Ishikawa (cell line): ENCODE results near the gene HSD11B2.

Experiments used
- CEBPB ChIP-seq: IDR thresholded peaks from 2 replicates; pipeline ENCODE4 v1.6.1; 2012
- CREB1 ChIP-seq: IDR thresholded peaks from 2 replicates; pipeline ENCODE4 v1.6.1; 2012; ENCODE audit warnings: low read depth
- EGR1 ChIP-seq: IDR thresholded peaks from 2 replicates; pipeline ENCODE4 v1.6.1; 2012
- EP300 ChIP-seq: IDR thresholded peaks from 2 replicates; pipeline ENCODE4 v1.6.1; 2012; ENCODE audit warnings: borderline replicate concordance
- FOXM1 ChIP-seq: IDR thresholded peaks from 2 replicates; pipeline ENCODE4 v1.6.1; 2012; ENCODE audit warnings: low read depth, borderline replicate concordance
- MAX ChIP-seq: IDR thresholded peaks from 2 replicates; pipeline ENCODE4 v1.6.1; 2012
- NFIC ChIP-seq: IDR thresholded peaks from 2 replicates; pipeline ENCODE4 v1.6.1; 2012
- RAD21 ChIP-seq: IDR thresholded peaks from 2 replicates; pipeline ENCODE4 v1.6.1; 2012; ENCODE audit warnings: low read depth
- REST ChIP-seq: IDR thresholded peaks from 2 replicates; pipeline ENCODE4 v1.6.1; 2012; ENCODE audit warnings: low read depth, mild to moderate bottlenecking
- TAF1 ChIP-seq: IDR thresholded peaks from 2 replicates; pipeline ENCODE4 v1.6.1; 2012; ENCODE audit warnings: low read depth, mild to moderate bottlenecking
- TCF12 ChIP-seq: IDR thresholded peaks from 2 replicates; pipeline ENCODE4 v1.6.1; 2012; ENCODE audit warnings: low read depth
- TEAD4 ChIP-seq: IDR thresholded peaks from 2 replicates; pipeline ENCODE4 v1.6.1; 2012
- YY1 ChIP-seq: IDR thresholded peaks from 2 replicates; pipeline ENCODE4 v1.6.1; 2012; ENCODE audit warnings: low read depth
- ZBTB7A ChIP-seq: IDR thresholded peaks from 2 replicates; pipeline ENCODE4 v1.6.1; 2012; ENCODE audit warnings: low read depth
- TF ChIP-seq, protein P1 (sequence below): IDR thresholded peaks from 2 replicates; pipeline ENCODE4 v1.6.1; 2012

Gene HSD11B2

GRCh38 chr16:67388191-67388590, 42.7 kb upstream of the HSD11B2 start:
- TF ChIP-seq EP300 (no peak), TAF1 (no peak), YY1 (no peak)
- TF ChIP-seq, protein P1, sequence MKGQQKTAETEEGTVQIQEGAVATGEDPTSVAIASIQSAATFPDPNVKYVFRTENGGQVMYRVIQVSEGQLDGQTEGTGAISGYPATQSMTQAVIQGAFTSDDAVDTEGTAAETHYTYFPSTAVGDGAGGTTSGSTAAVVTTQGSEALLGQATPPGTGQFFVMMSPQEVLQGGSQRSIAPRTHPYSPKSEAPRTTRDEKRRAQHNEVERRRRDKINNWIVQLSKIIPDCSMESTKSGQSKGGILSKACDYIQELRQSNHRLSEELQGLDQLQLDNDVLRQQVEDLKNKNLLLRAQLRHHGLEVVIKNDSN: no peak

GRCh38 chr16:67388591-67388990, 42.3 kb upstream of the HSD11B2 start:
- TF ChIP-seq ZBTB7A (no peak), CEBPB (no peak), YY1 (no peak), CREB1 (no peak), TAF1 (no peak), RAD21 (no peak)
- TF ChIP-seq, protein P1: no peak

DNA sequence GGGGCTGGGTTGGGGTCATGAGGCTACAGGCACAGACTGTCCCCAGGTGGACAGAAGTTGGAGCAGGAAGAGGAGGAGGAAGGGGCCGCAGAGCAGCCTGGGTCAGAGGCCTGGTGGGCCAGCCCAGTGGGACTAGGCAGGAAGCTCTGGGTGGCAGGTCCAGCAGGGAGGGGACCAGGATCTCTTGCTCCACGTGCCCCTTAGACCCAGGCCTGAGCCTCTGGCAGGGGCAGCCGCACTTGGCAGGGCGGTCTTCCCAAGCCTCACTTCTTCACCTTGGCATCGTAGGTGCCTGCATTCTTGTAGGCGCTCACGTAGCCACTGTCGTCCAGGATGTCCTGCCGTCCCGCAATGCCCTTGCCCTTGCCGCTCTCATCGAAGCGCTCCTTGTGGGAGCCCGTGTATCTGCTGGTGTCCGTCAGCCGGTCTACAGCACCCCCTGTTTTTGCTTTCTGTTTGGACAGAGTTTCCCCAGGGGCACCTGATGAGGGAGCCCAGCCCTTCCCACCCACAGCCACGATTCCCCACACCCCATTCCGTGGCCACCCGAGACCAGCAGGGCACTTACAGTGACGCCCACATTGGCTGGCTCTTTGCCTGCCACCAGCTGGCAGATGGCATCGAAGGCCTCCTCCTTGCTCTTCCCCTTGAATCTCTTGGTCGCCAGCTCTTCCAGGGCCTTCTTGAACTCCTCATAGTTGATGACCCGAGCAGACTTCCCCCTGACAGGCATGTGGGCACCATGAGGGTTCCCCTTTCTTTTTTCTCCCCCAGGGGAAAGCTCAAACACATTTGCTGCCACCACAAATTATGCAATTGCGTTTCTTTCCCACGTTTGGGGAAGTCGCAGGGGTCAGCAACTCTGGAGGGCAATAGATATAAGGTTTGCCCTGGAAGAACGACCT, 40.8 kb upstream of the HSD11B2 start:
- TF ChIP-seq NFIC: no peak
- no peak for TF ChIP-seq TAF1
- no peak for TF ChIP-seq EGR1

GRCh38 chr16:67390816-67391423, 40.0 kb upstream of the HSD11B2 start:
- TF ChIP-seq, protein P1: no peak
- no peak for TF ChIP-seq FOXM1
- no peak for TF ChIP-seq TCF12
- no peak for TF ChIP-seq NFIC
- no peak for TF ChIP-seq CEBPB
- TF ChIP-seq CREB1: no peak
- no peak for TF ChIP-seq MAX
- TF ChIP-seq TEAD4: no peak
- TF ChIP-seq ZBTB7A: no peak
- TF ChIP-seq REST: no peak
- TF ChIP-seq EP300: no peak
- TF ChIP-seq TAF1: no peak
- TF ChIP-seq EGR1: no peak
- TF ChIP-seq YY1: no peak
- TF ChIP-seq RAD21: no peak

DNA sequence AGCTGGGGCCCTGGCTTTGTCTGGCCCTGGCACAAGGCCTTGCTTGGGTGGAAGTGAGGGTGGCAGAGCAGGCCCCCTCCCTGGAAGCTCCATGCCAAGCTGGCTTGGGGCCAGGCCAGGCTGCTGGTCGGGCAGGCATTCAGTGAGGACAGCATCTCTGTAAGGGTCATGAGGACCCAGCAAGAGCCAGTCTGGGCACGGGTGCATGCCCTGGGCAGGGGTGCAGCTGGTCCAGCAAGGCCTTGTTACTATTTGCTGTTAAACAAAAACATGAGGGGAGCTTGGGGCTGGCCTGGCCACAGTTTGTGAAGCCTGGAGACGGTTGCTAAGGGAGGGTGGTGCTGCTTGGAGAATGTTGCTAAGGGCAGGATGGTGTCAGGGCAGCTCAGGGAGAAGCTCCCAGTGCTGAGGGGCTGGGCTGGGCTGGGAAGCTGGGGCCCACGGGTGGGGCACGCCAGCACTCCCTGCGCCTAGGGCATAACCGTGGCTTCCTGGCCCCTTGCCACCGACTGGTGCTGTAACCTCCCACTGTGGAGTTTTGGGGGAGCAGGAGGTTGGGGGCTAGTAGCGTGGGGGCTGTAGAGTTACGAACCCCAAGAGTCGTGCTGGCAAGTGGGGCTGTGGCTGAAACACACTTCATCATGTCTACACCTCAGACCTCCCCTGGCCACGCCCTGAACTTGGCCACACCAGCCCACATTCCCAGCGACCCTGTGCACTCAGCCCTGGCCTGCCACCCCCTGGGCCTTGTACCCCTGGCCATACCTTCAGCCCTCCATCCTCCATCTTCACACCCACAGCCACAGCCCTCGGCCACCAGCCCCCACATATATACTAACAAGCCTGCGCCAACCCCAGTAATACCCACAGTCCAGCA, 39.3 kb upstream of the HSD11B2 start:
- TF ChIP-seq EGR1 (no peak), REST (no peak), FOXM1 (no peak), EP300 (no peak), MAX (no peak), NFIC (no peak), TAF1 (no peak), TEAD4 (no peak), CEBPB (no peak), YY1 (no peak), CREB1 (no peak)
- TF ChIP-seq, protein P1: no peak
